Activated CD8-positive, alpha-beta T cell treated with anti-CD3 and anti-CD28 coated beads for 36 hours (primary cell): ENCODE data around the gene MSRB1. TPM values are rescaled to one million over a fixed set of nuclear protein-coding genes. Genes with fewer than 3 reads are reported as not detected.

Experiments used
- ATAC-seq: fragments of 200-7000 bp; cut with Tn5 transposase; one replicate; pipeline ENCODE4 v1.10.0; 2021; ENCODE audit warnings: mild to moderate bottlenecking, moderate library complexity
- CTCF ChIA-PET: fragments of 350-600 bp; sonication (Branson Sonifier 250); formaldehyde crosslinking; loops from one replicate; lab custom pipeline; 2021; ENCODE audit warnings: antibody characterized with exemption; lab: Charles Lee
- POLR2A ChIA-PET: fragments of 350-600 bp; sonication (Branson Sonifier 250); formaldehyde crosslinking; loops from one replicate; lab custom pipeline; 2021; ENCODE audit warnings: antibody characterized with exemption; lab: Charles Lee
- DNase-seq: peaks from one replicate; pipeline ENCODE4 v3.0.0-alpha.2; 2020
- H3K27ac Mint-ChIP-seq: one replicate; pipeline ENCODE4 v1.8.0; 2021; ENCODE audit warnings: mild to moderate bottlenecking, mixed read lengths
- H3K27me3 Mint-ChIP-seq: one replicate; pipeline ENCODE4 v1.8.0; 2021; ENCODE audit warnings: mixed read lengths
- H3K36me3 Mint-ChIP-seq: one replicate; pipeline ENCODE4 v1.8.0; 2021; ENCODE audit warnings: low read depth, mixed read lengths
- H3K4me1 Mint-ChIP-seq: one replicate; pipeline ENCODE4 v1.8.0; 2021; ENCODE audit warnings: low read depth, mixed read lengths
- H3K4me3 Mint-ChIP-seq: one replicate; pipeline ENCODE4 v1.8.0; 2021; ENCODE audit warnings: mild to moderate bottlenecking, moderate library complexity, mixed read lengths
- H3K9me3 Mint-ChIP-seq: one replicate; pipeline ENCODE4 v1.8.0; 2021; ENCODE audit warnings: mixed read lengths
- CTCF ChIP-seq: fragments of 200-600 bp; IDR thresholded peaks from one replicate; pipeline ENCODE4 v1.8.0; 2022; ENCODE audit warnings: antibody characterized with exemption, mild to moderate bottlenecking
- intact Hi-C: fragments of 100-400 bp; cut with micrococcal nuclease; formaldehyde crosslinking; loops from one replicate; pipeline ENCODE4 v1.10.0; 2022
- total RNA-seq, 2 experiments: library from RNA; stranded (reverse); gene quantifications; one replicate each; pipeline ENCODE4 v1.2.3, GENCODE V29; 2021

MSRB1 gene
- total RNA-seq, 2 experiments from 2014 or later: 15.5 to 18.1 TPM

- POLR2A ChIA-PET: interaction anchor here (0.7 to 29.2 kb wide), 6 partner anchors 7 to 182 kb away, joined by 3 to 505 read pairs (median 14); partner anchors contain the start of genes GFER, NDUFB10, NOXO1 and RNF151
- peak; percentile 33 for DNase-seq
- no peaks in the 10 kb centered on the region for H3K27me3 Mint-ChIP-seq
- H3K4me1 Mint-ChIP-seq: peaks cover 20% of the 10 kb centered on the region
- H3K36me3 Mint-ChIP-seq: peaks cover 34% of the 10 kb centered on the region
- peak overlapping the region; percentile 94 for H3K27ac Mint-ChIP-seq
- peak overlapping the region; percentile 95 for H3K4me3 Mint-ChIP-seq
- TF ChIP-seq CTCF: no peak
- ATAC-seq: peak; percentile 3
- CTCF ChIA-PET: interaction anchor here (1.0 to 1.3 kb wide), 4 partner anchors 10 to 168 kb away, joined by 3 to 6 read pairs (median 3); no protein-coding TSS in a partner anchor
- intact Hi-C loops: no loop called here
- H3K9me3 Mint-ChIP-seq: no peaks in the 10 kb centered on the region
These were observed 29.5 kb upstream of the MSRB1 start for GRCh38 chr16:1972490-1972877.

GRCh38 chr16:1971796-1972489 lies 28.9 kb upstream of the MSRB1 start, which contains the start of gene TBL3:
Gene TBL3 (plus strand): TSS chr16:1972053. CDS start chr16:1972165, 112 bp downstream.
- peak; percentile 98 for ATAC-seq
- ChIA-PET POLR2A (interaction anchor here (0.7 to 29.2 kb wide), 9 partner anchors 6 to 192 kb away, joined by 3 to 505 read pairs (median 4); partner anchors contain the start of genes GFER, NDUFB10, NOXO1 and RNF151), CTCF (interaction anchor here (1.0 to 1.4 kb wide), 5 partner anchors 11 to 169 kb away, joined by 3 to 6 read pairs (median 3); no protein-coding TSS in a partner anchor)
- Mint-ChIP-seq H3K4me1 (peaks cover 20% of the 10 kb centered on the region), H3K9me3 (no peaks in the 10 kb centered on the region), H3K27me3 (no peaks in the 10 kb centered on the region), H3K36me3 (peaks cover 35% of the 10 kb centered on the region), H3K4me3 (peak within 1 kb of the TSS; percentile 95), H3K27ac (peak within 1 kb of the TSS; percentile 94)
- TF ChIP-seq CTCF: no peak
- peak; percentile 97 for DNase-seq
- intact Hi-C loops: no loop called here

GRCh38 chr16:1968146-1968953 lies 25.4 kb upstream of the MSRB1 start:
- POLR2A ChIA-PET: interaction anchor here (7.6 to 14.3 kb wide), 2 partner anchors 16 to 185 kb away, joined by 80 to 505 read pairs; partner anchors contain the start of genes GFER, NOXO1, SYNGR3 and TBL3
- H3K9me3 Mint-ChIP-seq: no peaks in the 10 kb centered on the region
- DNase-seq: no peak
- CTCF ChIA-PET: interaction anchor here (0.6 kb wide), 1 partner anchor 36 kb away, joined by 3 read pairs; no protein-coding TSS in a partner anchor
- H3K27me3 Mint-ChIP-seq: no peaks in the 10 kb centered on the region
- no peak overlapping the region for H3K4me3 Mint-ChIP-seq
- intact Hi-C loops: no loop called here
- H3K4me1 Mint-ChIP-seq: peaks cover 23% of the 10 kb centered on the region
- no peak overlapping the region for H3K27ac Mint-ChIP-seq
- H3K36me3 Mint-ChIP-seq: peaks cover 33% of the 10 kb centered on the region
- no peak for ATAC-seq
- TF ChIP-seq CTCF: no peak

GRCh38 chr16:1966460-1966859 lies 23.5 kb upstream of the MSRB1 start, which contains the start of gene RNF151:
Gene RNF151 (plus strand): TSS chr16:1966856. CDS start chr16:1966882, 26 bp downstream.
- H3K4me1 Mint-ChIP-seq: peaks cover 28% of the 10 kb centered on the region
- H3K27me3 Mint-ChIP-seq: no peaks in the 10 kb centered on the region
- intact Hi-C loops: no loop called here
- TF ChIP-seq CTCF: no peak
- POLR2A ChIA-PET: interaction anchor here (0.7 to 14.3 kb wide), 7 partner anchors 18 to 194 kb away, joined by 3 to 505 read pairs (median 8); partner anchors contain the start of genes EME2, GFER, MRPS34 and MSRB1
- H3K36me3 Mint-ChIP-seq: peaks cover 42% of the 10 kb centered on the region
- CTCF ChIA-PET: no interaction called here
- DNase-seq (no peak), ATAC-seq (no peak)
- H3K4me3 Mint-ChIP-seq: peak within 1 kb of the TSS; percentile 98
- H3K27ac Mint-ChIP-seq: peak within 1 kb of the TSS; percentile 96
- H3K9me3 Mint-ChIP-seq: no peaks in the 10 kb centered on the region
